GM12864 (cell line): ENCODE data around the gene TAAR1.
"Not testable (repeated sequence)": the region's sequence is repeated elsewhere in the genome, so short reads cannot be mapped to it uniquely, and the experiment has no call there.

Source experiments
- DNase-seq: peaks from one replicate; pipeline ENCODE4 v3.0.0-alpha.2; 2011; ENCODE audit warnings: low read depth
- H3K4me3 ChIP-seq: 2 replicates; pipeline ENCODE4 v1.5.1; 2011; ENCODE audit warnings: mild to moderate bottlenecking, low read depth, low read length, control low read depth
- TF ChIP-seq, protein P1 (sequence below): IDR thresholded peaks from 2 replicates; pipeline ENCODE4 v1.5.1; 2011; ENCODE audit warnings: low read depth, mild to moderate bottlenecking, moderate library complexity, low read length, control low read depth, inconsistent platforms; ENCODE audit errors: missing control alignments

Gene TAAR1

DNA sequence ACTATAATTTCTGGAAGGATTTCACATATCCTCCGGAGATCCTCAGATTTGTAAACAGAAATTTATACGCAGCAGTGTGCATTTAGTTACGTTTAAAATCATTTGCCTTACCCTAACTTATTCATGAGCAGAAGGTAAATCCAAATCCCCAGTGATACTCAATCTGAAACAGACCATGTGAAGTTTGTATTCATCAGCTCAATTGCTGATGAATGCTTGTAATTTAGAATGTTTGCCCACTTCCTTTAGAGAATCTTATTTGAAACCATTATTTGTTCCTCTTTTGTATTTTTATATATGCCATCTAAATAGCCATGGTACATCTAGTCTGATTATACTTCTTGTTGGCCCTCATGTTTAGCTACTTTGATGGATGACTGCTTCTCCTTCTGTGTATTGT lies 15.4 kb downstream of the TAAR1 start:
- DNase-seq: no peak
- TF ChIP-seq, protein P1, sequence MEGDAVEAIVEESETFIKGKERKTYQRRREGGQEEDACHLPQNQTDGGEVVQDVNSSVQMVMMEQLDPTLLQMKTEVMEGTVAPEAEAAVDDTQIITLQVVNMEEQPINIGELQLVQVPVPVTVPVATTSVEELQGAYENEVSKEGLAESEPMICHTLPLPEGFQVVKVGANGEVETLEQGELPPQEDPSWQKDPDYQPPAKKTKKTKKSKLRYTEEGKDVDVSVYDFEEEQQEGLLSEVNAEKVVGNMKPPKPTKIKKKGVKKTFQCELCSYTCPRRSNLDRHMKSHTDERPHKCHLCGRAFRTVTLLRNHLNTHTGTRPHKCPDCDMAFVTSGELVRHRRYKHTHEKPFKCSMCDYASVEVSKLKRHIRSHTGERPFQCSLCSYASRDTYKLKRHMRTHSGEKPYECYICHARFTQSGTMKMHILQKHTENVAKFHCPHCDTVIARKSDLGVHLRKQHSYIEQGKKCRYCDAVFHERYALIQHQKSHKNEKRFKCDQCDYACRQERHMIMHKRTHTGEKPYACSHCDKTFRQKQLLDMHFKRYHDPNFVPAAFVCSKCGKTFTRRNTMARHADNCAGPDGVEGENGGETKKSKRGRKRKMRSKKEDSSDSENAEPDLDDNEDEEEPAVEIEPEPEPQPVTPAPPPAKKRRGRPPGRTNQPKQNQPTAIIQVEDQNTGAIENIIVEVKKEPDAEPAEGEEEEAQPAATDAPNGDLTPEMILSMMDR: no peak
- H3K4me3 ChIP-seq: no peak overlapping the region

DNA sequence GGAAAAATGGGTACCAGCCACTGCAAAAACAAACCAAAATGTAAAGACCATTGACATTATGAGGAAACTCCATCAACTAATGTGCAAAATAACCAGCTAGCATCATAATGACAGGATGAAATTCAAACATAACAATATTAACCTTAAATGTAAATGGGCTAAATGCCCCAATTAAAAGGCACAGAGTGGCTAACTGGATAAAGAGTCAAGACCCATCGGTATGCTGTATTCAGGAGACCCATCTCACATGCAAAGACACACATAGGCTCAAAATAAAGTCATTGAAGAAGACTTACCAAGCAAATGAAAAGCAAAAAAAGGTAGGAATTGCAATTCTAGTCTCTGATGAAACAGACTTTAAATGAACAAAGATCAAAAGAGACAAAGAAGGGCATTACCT lies 21.8 kb downstream of the TAAR1 start:
- not testable (repeated sequence) for H3K4me3 ChIP-seq, DNase-seq

DNA sequence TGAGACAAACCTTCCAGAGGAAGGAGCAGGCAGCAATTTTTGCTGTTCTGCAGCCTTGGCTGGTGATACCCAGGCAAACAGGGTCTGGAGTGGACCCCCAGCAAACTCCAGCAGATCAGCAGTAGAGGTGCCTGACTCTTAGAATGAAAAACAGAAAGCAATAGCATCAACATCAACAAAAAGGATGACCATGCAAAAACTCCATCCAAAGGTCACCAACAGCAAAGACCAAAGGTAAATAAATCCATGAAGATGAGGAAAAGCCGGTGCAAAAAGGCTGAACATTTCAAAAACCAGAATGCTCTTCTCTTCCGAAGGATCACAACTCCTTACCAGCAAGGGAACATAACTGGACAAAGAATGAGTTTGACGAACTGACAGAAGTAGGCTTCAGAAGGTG lies 23.1 kb downstream of the TAAR1 start:
- DNase-seq, H3K4me3 ChIP-seq: not testable (repeated sequence)

DNA sequence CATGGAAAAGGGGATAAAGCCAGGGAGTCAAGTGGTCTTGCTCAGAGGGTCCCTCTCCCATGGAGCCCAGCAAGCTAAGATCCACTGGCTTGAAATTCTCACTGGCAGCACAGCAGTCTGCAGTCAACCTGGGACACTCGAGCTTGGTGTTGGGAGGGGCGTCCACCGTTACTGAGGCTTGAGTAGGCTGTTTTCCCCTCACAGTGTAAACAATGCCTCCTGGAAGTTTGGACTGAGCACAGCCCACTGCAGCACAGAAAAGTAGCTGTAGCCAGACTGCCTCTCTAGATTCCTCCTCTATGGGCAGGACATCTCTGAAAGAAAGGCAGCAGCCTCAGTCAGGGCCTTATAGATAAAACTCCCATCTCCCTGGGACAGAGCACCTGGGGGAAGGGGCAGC lies 23.7 kb downstream of the TAAR1 start:
- not testable (repeated sequence) for H3K4me3 ChIP-seq, DNase-seq

DNA sequence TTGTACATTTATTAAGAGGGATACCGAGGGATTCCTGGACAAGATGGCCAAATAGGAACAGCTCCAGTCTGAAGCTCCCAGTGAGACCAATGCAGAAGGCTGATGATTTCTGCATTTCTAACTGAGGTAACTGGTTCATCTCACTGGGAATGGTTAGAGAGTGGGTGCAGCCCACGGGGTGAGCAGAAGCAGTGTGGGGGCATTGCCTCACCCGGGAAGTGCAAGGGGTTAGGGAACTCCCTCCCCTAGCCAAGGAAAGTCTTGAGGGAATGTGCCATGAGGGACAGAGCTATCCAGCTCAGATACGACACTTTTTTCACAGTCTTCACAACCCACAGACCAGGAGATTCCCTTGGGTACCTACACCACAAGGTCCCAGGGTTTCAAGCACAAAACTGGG lies 24.2 kb downstream of the TAAR1 start:
- no peak for DNase-seq
- TF ChIP-seq, protein P1: no peak
- H3K4me3 ChIP-seq: no peak overlapping the region

DNA sequence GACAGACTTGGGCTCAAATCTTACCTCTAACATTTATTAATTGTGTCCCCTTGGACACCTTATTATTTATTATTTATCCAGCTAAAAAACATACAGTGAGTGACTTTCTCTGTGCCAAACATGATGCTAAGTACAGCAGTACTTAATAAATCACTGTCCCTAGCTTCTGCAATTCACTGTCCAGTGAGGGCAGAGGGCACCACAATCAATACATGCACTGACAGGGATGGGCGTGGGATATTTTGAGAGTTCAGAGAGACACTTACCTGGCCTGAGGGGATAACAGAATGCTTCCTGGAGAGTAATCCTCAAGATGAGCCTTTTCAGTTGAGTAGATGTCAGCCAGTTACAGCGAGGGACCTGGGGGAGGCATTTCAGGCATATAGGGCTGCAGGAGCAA lies 25.6 kb downstream of the TAAR1 start:
- no peak for DNase-seq

DNA sequence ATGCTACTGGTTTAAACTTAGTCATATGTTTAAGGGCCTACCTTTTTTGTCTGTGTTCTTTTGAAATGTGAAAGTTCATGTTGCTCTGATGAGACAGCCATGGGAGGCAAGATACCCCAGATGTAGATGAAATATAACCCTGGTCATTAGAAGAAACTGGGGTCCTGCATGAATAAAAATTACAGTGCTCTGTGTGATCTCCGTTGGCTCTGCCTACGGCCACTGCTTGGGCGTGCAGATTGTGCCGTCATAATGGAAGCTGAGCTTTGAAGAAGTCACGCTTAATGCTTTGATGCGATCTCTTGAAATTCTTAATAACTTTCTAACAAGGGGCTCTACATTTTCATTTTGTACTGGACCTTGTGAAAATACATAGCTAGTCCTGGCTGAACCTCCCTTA lies 34.8 kb downstream of the TAAR1 start, which contains the start of gene TAAR2:
TSS of gene TAAR2 (minus strand) at position 101 of the 400 bp plus-strand sequence. CDS start at position 101, 0 bp downstream.
- TF ChIP-seq, protein P1: no peak
- H3K4me3 ChIP-seq: no peak within 1 kb of the TSS
- DNase-seq: no peak

More for the DNA sequence above, 25.6 kb downstream of the TAAR1 start:
- TF ChIP-seq, protein P1: no peak
- H3K4me3 ChIP-seq: no peak overlapping the region

DNA sequence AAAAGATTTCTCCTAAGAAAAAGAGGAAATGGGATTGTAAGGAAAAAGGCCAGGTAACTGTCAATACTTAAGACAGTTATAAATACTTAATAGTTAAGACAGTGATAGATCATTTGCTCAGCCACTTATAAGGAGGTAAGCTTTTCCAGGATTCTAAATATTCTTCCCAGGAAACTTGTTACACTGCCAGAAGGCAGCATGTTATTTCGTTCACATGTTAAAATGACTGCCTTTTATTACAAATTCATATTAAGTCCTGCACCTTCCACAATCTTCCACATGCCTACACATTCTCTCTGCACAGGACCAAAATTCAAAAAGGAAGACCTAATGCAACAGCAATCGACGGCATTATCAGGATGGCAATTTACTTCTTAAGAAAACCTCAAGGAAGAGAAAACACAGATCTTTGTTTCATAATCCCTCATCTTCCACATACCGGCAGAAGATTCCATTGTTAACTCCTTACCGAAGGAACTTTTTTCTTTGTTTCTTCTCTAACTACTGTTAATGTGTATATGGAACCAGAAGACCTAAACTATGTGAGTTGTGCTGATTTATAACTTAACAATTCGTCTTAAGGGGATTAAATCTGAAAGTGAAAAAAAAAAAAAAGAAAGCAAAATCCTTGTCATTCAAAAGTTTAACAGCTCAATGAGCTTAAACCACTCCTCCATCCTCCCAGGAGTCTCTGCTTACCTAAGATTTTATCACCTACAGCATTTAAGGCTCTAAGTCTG lies 35.7 kb downstream of the TAAR1 start:
- TF ChIP-seq, protein P1: no peak
- no peak for DNase-seq
- H3K4me3 ChIP-seq: no peak overlapping the region
